SK-MEL-5 (cell line): ENCODE data around the gene PCLO. TPM values are rescaled to one million over a fixed set of nuclear protein-coding genes. Genes with fewer than 3 reads are reported as not detected.
"Not testable (repeated sequence)": the region's sequence is repeated elsewhere in the genome, so short reads cannot be mapped to it uniquely, and the experiment has no call there.

Experiments
- DNase-seq: peaks from one replicate; pipeline ENCODE4 v3.0.0-alpha.2; 2016; ENCODE audit warnings: low read depth, low spot score
- in situ Hi-C: cut with HindIII; loops from 2 replicates; pipeline ENCODE4 v1.10.0; 2016; ENCODE audit warnings: low sequenced_read_pairs, high pct_unique_total_duplicates, low pct_unique_long_range_greater_than_20kb
- total RNA-seq: library from RNA; depleted of rRNA; stranded (reverse); fragments of >200 nt; shearing (Covaris generic); gene quantifications from 2 replicates; pipeline ENCODE4 v1.2.3, GENCODE V29; 2014

PCLO gene
- total RNA-seq, 1 experiment from 2014 or later = 1,128 TPM

GRCh38 chr7:83148776-83149175 lies 13.9 kb downstream of the PCLO start:
- in situ Hi-C loops = no loop called here
- no peak for DNase-seq

- no peak for DNase-seq
These were observed 19.6 kb downstream of the PCLO start for GRCh38 chr7:83143107-83143506.

GRCh38 chr7:83142365-83142764 lies 20.3 kb downstream of the PCLO start:
- in situ Hi-C loops = no loop called here
- DNase-seq = no peak

More at GRCh38 chr7:83143107-83143506, 19.6 kb downstream of the PCLO start:
- in situ Hi-C loops = no loop called here

- no peak for DNase-seq
- in situ Hi-C loops = no loop called here
These were observed 20.8 kb downstream of the PCLO start for GRCh38 chr7:83141927-83142326.

- in situ Hi-C loops = no loop called here
These were observed 31.8 kb downstream of the PCLO start for GRCh38 chr7:83130623-83131545.

GRCh38 chr7:83130191-83130590 lies 32.5 kb downstream of the PCLO start:
- in situ Hi-C loops = no loop called here
- DNase-seq = no peak

More at GRCh38 chr7:83130623-83131545, 31.8 kb downstream of the PCLO start:
- no peak for DNase-seq

- in situ Hi-C loops = no loop called here
- DNase-seq = no peak
These were observed 43.2 kb downstream of the PCLO start for GRCh38 chr7:83119494-83119893.

- in situ Hi-C loops = no loop called here
- DNase-seq = peak; percentile 35
These were observed 43.7 kb downstream of the PCLO start for GRCh38 chr7:83119026-83119382.

- no peak for DNase-seq
- in situ Hi-C loops = no loop called here
These were observed 44.2 kb downstream of the PCLO start for GRCh38 chr7:83118347-83119025.

GRCh38 chr7:83117466-83117865 lies 45.2 kb downstream of the PCLO start:
- in situ Hi-C loops = no loop called here
- DNase-seq = no peak

GRCh38 chr7:83111391-83111790 lies 51.3 kb downstream of the PCLO start:
- DNase-seq = no peak
- in situ Hi-C loops = no loop called here

- in situ Hi-C loops = no loop called here
- no peak for DNase-seq
These were observed 53.3 kb downstream of the PCLO start for GRCh38 chr7:83109352-83109751.

GRCh38 chr7:83105948-83106347 lies 56.7 kb downstream of the PCLO start:
- DNase-seq = peak; percentile 13
- in situ Hi-C loops = no loop called here

- in situ Hi-C loops = no loop called here
These were observed 57.6 kb downstream of the PCLO start for GRCh38 chr7:83105063-83105462.

GRCh38 chr7:83101530-83101929 lies 61.2 kb downstream of the PCLO start:
- no peak for DNase-seq
- in situ Hi-C loops = no loop called here

More at GRCh38 chr7:83105063-83105462, 57.6 kb downstream of the PCLO start:
- no peak for DNase-seq

- in situ Hi-C loops = no loop called here
- DNase-seq = no peak
These were observed 66.6 kb downstream of the PCLO start for GRCh38 chr7:83096065-83096580.

GRCh38 chr7:83085299-83085698 lies 77.4 kb downstream of the PCLO start:
- no peak for DNase-seq
- in situ Hi-C loops = no loop called here

GRCh38 chr7:83079879-83080278 lies 82.8 kb downstream of the PCLO start:
- in situ Hi-C loops, DNase-seq: not testable (repeated sequence)
